Neural progenitor cell (in vitro differentiated cells): ENCODE results near the gene CTIF.

Experiments used
- EZH2phosphoT487 ChIP-seq: fragments of 200-600 bp; sonication (generic); IDR thresholded peaks from 2 replicates; pipeline ENCODE4 v1.6.1; 2017; ENCODE audit warnings: antibody characterized with exemption
- TF ChIP-seq, protein P1 (sequence below): fragments of 200-600 bp; sonication (generic); IDR thresholded peaks from 2 replicates; pipeline ENCODE4 v1.5.1; 2017; ENCODE audit warnings: antibody characterized with exemption, mild to moderate bottlenecking

DNA sequence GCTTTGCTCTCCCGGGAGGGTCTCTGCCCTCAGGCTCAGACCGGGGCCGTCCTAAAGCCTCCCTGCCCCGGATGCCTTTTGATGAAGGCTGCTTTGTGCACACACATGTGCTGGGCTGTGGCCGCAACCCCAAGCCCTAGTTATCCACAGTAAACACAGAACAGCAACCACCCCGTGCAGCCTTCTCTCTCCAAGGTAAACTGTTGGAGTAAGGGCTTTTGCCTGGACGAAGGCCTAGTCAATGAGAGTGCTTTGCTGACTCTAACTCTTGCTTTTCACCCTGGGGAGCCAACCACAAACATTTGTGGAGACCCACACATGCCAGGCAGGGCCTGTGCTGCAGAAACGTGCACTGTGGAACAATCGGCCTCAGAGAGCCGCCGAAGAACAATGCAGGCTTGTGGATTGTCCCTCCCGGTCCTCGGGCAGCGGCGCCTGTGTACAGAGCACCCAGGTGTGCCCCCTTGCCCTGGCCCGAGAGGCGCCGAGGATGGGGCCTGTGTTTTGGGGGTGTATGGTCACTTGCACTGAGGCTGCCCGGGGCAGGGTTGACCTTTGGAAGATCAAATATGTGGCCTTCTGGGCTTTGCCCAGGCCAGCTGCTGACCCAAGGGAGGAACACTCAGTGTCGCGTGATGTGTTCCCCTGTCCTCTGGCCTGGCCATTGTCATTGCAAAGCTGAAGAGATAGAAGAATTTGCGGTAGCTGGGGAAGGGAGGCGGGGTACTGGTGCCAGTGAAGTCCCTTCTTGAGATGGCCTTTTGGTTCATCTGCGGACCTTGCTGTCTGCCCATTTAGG lies 37.0 kb downstream of the CTIF start:
- TF ChIP-seq, protein P1, sequence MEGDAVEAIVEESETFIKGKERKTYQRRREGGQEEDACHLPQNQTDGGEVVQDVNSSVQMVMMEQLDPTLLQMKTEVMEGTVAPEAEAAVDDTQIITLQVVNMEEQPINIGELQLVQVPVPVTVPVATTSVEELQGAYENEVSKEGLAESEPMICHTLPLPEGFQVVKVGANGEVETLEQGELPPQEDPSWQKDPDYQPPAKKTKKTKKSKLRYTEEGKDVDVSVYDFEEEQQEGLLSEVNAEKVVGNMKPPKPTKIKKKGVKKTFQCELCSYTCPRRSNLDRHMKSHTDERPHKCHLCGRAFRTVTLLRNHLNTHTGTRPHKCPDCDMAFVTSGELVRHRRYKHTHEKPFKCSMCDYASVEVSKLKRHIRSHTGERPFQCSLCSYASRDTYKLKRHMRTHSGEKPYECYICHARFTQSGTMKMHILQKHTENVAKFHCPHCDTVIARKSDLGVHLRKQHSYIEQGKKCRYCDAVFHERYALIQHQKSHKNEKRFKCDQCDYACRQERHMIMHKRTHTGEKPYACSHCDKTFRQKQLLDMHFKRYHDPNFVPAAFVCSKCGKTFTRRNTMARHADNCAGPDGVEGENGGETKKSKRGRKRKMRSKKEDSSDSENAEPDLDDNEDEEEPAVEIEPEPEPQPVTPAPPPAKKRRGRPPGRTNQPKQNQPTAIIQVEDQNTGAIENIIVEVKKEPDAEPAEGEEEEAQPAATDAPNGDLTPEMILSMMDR = no peak
- TF ChIP-seq EZH2phosphoT487 = no peak
